CMK (cell line): ENCODE measurements around the gene DUSP3.

ENCODE experiments used
- DNase-seq: peaks from one replicate; pipeline ENCODE4 v3.0.0-alpha.2; 2010; ENCODE audit warnings: low read depth

DUSP3 gene

DNA sequence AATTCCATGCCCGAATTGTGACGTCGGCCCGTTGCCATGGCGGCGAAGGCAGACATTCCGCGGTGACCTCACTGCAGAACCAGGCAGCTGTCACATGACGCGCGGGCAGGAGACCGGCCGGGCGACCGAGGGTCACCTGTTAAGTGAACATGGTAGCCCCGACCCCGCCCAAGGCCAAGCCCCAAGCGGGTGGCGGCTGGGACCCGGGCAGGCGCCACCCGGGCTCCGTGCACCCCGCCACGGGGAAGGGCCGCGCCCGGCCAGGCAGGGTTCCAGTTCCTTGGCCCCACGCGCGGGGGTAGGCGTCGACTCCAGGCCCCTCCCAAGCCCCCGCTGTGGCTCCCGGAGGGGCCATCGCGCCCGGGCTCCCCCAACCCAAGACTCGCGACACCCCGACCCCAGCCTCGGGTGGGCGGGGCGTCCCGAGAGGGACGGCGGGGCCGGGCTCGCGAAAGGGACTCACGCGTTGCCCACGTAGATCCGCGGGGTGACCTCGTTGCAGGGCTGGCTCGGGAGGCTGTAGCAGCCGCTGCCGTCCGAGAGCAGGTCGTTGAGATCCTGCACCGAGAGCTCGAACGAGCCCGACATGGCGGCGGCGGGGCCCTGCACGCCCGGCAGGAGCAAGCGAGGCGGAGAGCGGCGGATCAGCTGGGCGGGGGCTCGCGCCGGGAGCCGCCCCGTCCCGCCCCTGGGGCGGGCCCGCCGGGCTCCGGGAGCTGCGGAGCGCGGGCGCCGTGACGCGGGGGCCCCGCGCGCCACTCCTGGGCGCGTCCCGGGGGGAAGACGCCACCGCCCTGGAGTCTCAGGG lies at the start of gene DUSP3:
DUSP3 (minus strand) TSS at position 641 of the 808 bp plus-strand sequence; CDS start at position 588, 53 bp downstream.
- no peak for DNase-seq

- no peak for DNase-seq
These were observed 48.8 kb upstream of the DUSP3 start for GRCh38 chr17:43827596-43827995.

GRCh38 chr17:43826206-43826605 lies 47.4 kb upstream of the DUSP3 start:
- DNase-seq: no peak

DNA sequence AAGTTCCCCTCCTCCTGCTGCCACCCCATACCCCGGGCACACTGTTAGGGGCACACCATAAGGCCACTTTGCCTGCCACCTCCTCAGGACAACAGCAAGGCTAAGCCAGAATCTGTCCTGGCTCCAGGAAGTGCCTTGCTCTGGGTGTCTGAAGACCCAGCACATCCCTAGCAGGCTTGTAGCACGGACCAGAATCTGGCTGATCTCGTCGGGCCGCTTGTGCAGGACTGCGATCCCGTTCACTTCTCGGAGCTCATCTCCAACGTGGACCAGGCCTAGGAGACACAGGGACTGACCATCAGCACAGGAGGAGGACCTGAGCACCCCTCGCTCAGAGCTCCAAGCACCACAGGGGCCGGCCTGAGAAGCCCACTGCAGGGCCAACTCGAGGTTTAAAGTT lies 46.8 kb upstream of the DUSP3 start:
- no peak for DNase-seq

DNA sequence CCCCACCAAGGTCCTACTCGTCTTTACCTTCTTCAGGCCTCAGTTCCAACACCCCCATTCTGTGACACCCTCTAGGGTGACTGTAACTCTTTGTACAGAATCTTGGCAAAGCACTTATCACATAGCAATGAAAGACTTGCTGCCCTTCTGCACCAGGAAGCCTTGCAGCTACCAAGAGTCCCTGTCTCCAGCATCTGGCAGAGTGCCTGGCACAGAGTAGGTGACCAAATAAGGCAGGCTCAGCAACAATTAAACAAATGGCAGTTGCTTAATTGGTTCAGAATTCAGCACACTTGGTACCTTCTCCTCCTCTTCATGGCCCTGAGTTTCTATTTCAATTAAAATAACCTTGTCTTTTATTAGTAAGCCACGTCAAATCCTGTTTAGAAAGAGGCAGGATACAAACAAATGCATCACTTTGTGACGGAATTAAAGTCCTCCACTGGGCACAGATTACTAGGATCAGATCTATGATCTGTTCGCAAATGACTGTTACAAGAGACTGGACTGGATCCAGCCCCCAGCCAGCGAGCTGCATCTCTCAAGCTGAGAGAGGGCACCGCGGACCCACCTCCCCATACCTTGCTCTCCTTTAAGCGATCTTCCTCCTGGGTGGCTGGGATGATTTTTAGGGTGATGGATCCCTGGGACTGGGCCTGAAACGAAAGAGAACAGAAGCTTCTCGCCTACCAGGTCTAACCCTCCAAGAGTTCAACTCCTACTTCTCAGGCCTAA lies 44.7 kb upstream of the DUSP3 start:
- DNase-seq: no peak

DNA sequence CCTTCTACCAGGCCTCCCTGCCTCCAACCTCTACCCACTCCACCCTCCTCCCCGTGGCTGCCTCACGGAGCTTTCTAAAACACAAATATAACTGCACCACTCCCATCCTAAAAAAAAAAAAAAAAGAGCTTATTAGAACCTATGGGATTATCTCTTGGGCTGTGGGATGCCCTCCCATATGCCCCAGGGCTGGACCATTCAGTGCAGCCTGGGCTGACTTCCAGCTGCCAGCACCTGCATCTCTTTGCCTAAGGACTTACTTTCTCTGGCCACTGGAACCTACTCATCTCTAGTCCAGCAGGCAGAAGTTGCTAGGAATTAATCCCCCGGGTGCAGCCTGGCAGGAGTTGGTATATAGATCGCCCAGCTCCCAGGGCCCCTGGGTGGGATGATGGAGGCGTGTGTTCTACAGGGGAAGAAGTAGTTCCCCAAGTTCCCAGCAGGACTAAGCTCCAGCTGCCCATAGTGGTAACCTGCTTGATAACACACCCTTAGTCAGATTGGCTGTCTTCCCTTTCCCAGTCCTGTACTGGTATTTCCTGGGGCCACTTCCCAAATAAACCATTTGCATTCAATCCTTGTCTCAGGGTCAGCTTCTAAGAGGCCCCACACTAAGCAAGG lies 43.9 kb upstream of the DUSP3 start:
- DNase-seq: no peak

- DNase-seq: no peak
These were observed 42.0 kb upstream of the DUSP3 start for GRCh38 chr17:43820759-43821158.

GRCh38 chr17:43818966-43819365 lies 40.2 kb upstream of the DUSP3 start:
- no peak for DNase-seq

- no peak for DNase-seq
These were observed 39.0 kb upstream of the DUSP3 start for GRCh38 chr17:43817826-43818225.

- no peak for DNase-seq
These were observed 37.9 kb upstream of the DUSP3 start for GRCh38 chr17:43816336-43817320.

DNA sequence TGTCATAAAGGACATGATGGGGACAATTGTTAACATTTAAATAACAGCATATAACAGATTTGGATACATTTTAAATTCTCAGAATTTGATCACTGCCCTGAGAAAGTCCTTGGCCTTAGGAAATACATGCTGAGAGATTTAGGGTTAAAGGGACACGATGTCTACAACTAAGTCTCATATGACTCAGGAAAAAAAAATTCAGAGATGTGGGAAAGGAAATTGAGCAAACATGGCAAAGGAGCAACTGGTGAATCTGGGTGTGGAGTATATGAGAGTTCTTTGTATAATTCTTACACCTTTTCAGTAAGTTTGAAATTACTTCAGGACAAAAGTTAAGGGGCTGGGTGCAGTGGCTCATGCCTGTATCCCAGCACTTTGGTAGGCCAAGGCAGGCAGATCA lies 35.9 kb upstream of the DUSP3 start:
- no peak for DNase-seq

GRCh38 chr17:43814026-43814425 lies 35.2 kb upstream of the DUSP3 start:
- no peak for DNase-seq

DNA sequence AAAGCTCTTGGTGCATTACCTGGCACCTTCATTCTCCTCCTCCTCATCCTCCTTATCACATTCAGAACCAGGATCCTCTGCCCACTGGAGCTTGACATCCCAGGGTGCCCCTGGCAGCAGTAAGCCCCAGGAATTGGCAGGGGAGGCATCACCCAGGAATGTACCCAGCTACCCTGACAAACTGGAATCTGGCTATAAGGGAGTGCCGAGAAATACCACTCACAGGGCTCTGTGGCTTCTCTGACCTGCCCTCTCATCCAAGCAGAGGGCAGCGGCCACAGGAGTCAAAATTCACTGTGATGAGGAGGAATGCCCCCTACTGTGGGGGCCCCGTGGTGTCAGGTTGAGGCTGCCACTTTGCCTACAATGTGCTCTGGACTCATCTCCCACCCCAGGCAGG lies 34.6 kb upstream of the DUSP3 start:
- no peak for DNase-seq

DNA sequence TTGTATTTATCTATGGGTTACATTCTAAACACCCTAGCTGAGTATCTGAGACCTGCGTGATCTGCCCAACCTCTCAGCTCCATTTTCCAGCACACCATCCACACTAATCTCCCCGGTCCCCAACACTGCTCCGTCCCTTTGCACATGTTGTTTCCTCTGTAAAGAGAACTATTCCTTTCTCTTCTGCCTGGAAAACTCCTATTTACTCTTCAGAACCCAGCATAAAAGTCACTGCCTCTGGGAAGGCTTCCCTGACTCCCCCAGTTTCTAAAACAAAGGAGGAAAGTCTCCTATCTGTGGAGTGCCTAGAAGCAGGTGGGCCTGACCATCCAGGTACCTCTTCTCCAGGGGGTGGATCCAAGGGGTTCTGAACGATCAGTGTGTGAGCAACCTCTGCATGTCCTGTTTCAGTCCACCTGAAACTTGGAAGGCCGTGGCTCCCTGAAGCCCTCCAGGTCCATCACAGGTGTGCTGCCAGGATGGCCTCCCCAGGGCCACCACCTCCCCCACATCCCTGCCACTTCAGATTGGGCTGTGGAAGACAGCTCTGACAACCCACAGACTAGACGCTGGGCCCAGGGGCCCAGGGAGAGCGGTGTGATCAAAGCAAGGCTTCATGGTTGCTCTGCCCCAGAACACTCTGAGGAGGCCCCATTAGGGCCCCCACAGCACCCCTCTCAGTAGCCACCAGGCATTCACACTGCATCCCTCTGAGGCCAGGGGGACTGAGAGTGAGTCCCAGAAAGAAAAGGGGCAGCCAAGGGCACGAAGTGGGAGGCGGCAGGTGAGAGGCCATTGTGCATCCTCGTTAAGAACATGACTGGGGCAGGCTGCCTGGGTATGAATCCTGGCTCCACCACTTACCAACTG lies 33.9 kb upstream of the DUSP3 start:
- DNase-seq: no peak

DNA sequence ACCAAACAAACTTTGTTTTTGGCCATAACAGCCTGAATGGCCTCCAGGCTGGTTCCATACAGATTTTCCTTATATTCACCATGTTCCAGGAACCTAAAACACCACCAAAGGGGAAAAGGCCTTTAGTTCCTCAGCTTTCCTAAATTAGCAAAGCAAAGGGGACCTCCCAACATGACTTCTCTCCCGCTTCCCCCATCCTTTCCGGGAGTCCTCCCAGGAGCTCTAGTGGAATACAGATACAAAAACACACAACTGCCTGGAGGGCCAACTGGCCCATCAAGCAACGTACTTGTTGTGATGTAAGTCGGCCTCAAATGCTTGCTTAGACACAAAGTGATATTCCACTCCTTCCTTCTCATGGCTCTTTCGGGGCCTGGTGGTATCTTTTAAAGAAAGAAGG lies 32.0 kb upstream of the DUSP3 start:
- DNase-seq: no peak

DNA sequence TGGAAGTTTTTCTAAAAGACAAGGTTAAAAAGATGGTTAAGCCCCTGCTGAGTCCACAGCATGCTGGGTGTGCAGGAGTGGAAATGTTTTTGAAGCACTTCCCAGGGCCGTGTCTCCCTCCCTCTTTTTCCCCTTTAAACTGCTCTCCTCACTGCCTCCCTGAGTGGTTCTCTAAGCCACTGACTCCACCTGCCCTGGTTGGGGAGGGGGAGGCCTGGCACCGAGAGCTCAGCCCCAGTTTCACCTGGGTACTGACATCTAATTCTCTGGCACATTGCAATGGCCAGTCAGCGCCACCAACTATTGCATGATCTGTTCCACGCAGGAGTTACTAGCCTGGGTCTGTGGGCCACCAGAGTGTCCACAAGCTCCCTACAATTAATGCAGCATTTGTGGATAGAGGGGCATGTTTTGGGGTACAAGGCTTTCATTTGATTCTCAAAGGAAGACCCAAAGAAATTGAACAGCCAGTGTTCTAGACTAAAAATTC lies 31.5 kb upstream of the DUSP3 start:
- no peak for DNase-seq

GRCh38 chr17:43809121-43809520 lies 30.3 kb upstream of the DUSP3 start:
- no peak for DNase-seq

DNA sequence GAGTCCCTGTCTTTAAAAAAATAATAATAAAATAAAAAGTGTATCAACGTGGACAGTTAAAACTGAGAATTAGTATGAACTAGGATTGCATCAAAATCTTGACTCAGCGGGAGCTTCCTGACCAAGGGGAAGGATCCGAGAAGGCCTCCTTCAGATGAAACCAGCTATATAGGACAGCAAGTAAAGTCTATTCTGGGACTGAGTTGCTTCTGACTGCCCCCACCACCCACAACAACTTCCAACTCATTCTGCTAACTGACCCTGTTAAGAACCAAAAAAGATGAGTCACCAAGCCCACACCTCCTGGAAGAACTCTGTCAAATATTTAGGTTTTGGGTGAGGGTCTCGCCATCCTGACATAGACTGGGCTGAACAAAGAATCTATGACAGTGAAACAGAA lies 29.3 kb upstream of the DUSP3 start:
- DNase-seq: no peak

- no peak for DNase-seq
These were observed 26.3 kb upstream of the DUSP3 start for GRCh38 chr17:43805117-43805516.

GRCh38 chr17:43803758-43804157 lies 25.0 kb upstream of the DUSP3 start:
- no peak for DNase-seq

DNA sequence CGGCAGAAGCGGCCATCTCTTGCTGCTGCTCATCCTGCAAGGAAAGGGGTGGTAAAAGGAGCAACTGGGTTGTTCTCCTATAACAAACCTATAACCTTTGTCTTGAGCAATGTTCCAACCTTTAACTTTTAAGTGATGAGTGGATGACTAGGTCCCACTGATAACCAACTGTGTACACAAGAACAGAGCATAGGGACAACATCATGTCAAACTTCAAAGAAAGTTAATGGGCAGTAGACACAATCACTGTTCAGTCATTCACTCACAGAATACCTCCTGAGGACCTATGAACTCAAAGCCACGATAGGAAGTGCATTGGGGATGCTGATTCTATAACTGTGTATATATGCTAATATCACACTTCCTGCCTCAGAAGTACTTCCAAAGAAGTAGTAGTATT lies 23.1 kb upstream of the DUSP3 start:
- no peak for DNase-seq
